GM13976 (cell line): ENCODE data around the gene TMEM44.

Source experiments
- DNase-seq: peaks from one replicate; pipeline ENCODE4 v3.0.0; 2012; ENCODE audit warnings: low spot score
- in situ Hi-C: fragments of 300-500 bp; cut with MboI; formaldehyde crosslinking; loops from one replicate; pipeline ENCODE4 v1.12.0; 2022; ENCODE audit warnings: low sequenced_read_pairs, mixed read lengths, inconsistent platforms; ENCODE audit not compliant: unreplicated experiment
- TF ChIP-seq, protein P1 (sequence below): IDR thresholded peaks from 2 replicates; pipeline ENCODE4 v1.5.1; 2012; ENCODE audit warnings: borderline replicate concordance, mild to moderate bottlenecking; ENCODE audit not compliant: insufficient read depth; ENCODE audit errors: extremely low read depth, missing control alignments, control extremely low read depth

Gene TMEM44

DNA sequence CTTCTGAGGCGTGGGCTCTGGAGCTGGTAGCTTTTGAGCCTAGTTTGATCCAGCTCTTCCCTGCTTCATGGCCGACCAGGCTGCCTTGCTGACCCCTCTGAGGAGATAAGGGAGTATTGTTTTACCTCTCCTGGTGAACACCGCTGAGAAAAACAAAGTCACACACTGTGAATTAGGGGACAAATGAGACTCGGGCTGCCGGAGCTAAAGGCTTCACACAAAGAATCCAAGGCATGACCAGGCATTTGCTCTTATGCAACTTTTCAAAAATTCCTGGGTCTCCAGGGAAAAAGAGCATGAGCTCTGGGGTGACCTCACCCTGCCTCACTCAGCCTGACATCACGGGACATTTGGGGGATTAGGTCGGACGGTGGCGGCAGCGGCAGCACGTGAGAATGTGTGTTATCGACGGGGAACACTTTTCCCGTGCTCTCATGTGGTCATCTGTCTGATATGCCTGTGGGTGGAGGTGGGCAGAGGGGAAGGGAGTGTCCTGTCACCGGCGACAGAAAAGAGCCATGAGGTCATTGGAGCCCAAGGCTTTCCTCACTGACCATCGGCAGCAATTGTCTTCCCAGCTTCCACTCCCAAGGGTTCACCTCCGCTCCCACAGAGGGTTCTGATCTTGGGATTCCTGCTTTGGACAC, 61.0 kb downstream of the TMEM44 start:
- no peak for DNase-seq
- TF ChIP-seq, protein P1, sequence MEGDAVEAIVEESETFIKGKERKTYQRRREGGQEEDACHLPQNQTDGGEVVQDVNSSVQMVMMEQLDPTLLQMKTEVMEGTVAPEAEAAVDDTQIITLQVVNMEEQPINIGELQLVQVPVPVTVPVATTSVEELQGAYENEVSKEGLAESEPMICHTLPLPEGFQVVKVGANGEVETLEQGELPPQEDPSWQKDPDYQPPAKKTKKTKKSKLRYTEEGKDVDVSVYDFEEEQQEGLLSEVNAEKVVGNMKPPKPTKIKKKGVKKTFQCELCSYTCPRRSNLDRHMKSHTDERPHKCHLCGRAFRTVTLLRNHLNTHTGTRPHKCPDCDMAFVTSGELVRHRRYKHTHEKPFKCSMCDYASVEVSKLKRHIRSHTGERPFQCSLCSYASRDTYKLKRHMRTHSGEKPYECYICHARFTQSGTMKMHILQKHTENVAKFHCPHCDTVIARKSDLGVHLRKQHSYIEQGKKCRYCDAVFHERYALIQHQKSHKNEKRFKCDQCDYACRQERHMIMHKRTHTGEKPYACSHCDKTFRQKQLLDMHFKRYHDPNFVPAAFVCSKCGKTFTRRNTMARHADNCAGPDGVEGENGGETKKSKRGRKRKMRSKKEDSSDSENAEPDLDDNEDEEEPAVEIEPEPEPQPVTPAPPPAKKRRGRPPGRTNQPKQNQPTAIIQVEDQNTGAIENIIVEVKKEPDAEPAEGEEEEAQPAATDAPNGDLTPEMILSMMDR = no peak
- in situ Hi-C loops = loop anchor here (5.0 kb wide), 1 partner anchor 90 kb away; no protein-coding TSS in a partner anchor

DNA sequence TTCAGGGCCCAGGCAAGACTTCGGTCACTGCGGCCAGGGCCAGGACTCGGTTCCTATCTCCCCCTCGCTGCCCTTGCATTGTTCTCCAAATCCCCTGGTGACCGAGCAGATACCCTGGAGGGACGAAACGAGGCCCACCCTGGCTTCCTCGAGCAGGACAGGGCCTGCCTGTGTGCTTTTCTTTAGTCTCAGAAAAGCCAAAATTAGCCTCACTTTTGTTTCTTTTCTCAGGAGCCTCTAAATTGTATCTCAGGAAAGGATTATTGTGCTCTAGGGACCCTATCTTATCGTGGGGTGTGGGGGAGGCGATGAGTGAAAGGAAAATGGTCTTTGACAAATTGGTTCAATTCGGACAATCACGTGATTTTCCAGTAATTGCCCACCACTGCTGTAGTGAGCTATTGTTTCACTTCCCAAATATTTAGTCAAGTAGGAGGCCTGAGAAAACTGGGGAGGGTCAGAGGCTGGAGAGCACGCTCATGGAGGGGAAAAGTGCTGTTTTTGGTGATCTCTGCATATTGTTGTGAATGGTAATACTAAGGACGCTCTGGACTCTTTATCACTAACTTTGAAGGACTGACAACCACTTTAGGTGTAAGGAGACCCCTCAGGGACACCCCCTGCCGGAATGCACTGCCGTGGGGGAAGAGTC, 61.6 kb downstream of the TMEM44 start:
- in situ Hi-C loops = loop anchor here (5.0 kb wide), 1 partner anchor 89 kb away; no protein-coding TSS in a partner anchor
- TF ChIP-seq, protein P1 = no peak
- no peak for DNase-seq

DNA sequence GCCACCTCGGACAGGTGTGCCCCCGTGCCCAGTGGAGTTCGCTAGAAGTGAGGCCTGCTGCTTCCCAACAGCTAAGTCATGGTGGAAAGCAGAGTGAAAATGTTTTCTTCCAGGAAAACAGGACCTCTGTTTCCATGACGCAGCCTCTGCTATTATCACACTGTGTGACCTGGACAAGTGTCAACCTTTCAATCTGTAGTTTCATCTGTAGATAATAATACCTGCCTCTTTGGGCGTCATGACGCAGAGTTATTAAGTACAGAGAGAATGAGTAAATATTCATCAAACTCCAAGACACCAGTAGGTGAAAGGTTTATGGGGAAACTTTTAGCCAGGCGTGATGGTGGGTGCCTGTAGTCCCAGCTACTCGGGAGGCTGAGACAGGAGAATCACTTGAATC, 62.3 kb downstream of the TMEM44 start:
- no peak for DNase-seq
- in situ Hi-C loops = loop anchor here (5.0 kb wide), 1 partner anchor 89 kb away; no protein-coding TSS in a partner anchor
- TF ChIP-seq, protein P1 = no peak

DNA sequence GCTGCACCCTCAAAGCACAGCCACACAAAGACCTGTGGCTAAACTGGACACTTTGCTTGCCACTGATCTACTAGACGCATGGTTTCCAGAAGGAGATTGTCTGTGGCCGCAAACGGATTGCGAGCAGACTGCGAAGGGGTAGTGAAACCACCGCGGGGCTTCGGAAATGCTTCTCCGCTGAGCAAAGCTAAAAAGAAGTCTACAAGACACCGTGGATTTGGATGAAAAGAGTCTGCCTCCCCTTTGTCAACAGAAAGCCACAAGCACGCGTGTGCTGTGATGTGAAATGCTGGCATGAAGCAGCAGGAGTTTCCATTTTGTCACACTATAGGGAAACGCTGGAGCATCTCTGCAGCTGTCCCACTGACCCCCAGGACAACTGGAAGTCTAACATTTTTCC, 63.0 kb downstream of the TMEM44 start:
- TF ChIP-seq, protein P1 = no peak
- in situ Hi-C loops = loop anchor here (5.0 kb wide), 1 partner anchor 88 kb away; no protein-coding TSS in a partner anchor
- DNase-seq = no peak

DNA sequence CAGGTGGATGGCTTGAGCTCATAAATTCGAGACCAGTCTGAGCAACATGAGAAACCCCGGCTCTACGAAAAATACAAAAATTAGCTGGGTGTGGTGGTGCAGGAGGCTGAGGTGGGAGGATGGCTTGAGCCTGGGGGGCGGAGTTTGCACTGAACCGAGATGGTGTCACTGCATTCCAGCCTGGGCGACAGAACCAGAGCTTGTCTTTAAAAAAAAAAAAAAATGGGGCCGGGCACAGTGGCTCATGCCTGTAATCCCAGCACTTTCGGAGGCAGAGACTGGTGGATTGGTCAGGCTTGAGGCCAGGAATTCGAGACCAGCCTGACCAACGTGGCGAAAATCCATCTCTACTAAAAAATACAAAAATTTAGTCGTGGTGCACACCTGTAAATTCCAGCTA, 64.0 kb downstream of the TMEM44 start:
- TF ChIP-seq, protein P1 = no peak
- no peak for DNase-seq
- in situ Hi-C loops = no loop called here

DNA sequence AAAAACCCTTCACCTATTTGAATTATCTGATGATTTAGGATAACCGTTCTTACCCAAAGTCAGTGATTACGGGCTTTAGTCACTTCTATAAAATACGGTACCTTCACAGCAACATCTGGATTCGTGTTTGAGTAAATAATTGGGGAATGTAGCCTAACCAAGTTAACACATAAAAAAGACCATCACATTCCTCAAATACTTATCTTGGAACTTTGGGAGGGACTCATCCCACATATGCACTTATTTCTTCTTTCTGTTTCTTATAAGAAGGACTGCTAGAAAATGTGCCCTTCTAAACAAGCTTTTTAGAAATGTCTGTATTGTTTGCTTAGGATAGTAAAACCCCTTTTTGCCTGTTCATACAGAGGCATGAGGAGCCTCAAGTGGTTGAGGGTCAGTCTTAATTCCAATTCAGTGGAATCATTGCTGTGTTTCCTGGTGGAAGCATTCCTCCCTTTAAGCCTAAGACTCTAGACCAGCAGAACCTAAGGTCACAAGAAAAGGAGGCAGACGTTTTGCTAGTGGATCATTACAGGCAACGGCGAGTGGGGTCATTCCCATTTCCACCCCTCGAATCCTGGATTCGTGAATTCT, 67.5 kb downstream of the TMEM44 start:
- in situ Hi-C loops = no loop called here
- TF ChIP-seq, protein P1 = no peak
- DNase-seq = no peak
